T47D (cell line): ENCODE measurements around the gene CIAO3.
A peak's percentile ranks its signal among the peaks of the same experiment; 100 is the strongest.

Source experiments
- DNase-seq, 2 experiments: peaks; one replicate each; pipeline versions ENCODE4 v3.0.0 to v3.0.0-alpha.2; 2011 to 2012; ENCODE audit warnings: low read depth in 1 of 2, low spot score in 1 of 2
- JUND ChIP-seq: IDR thresholded peaks from 2 replicates; pipeline ENCODE4 v1.6.1; 2012; ENCODE audit warnings: low read depth
- in situ Hi-C: cut with HindIII; loops from 2 replicates; pipeline ENCODE4 v1.10.0; 2016; ENCODE audit warnings: low sequenced_read_pairs, low pct_unique_long_range_greater_than_20kb

Gene CIAO3

GRCh38 chr16:734208-734980 lies 6.4 kb downstream of the CIAO3 start:
- in situ Hi-C loops, result no loop called here
- TF ChIP-seq JUND, result no peak

GRCh38 chr16:733382-734207 lies 7.2 kb downstream of the CIAO3 start:
- in situ Hi-C loops, result no loop called here
- TF ChIP-seq JUND, result no peak
- DNase-seq, result no peak

More at GRCh38 chr16:734208-734980, 6.4 kb downstream of the CIAO3 start:
- no peak for DNase-seq

GRCh38 chr16:732936-733335 lies 7.9 kb downstream of the CIAO3 start:
- TF ChIP-seq JUND, result no peak
- in situ Hi-C loops, result no loop called here
- DNase-seq, result no peak

GRCh38 chr16:732332-732731 lies 8.5 kb downstream of the CIAO3 start:
- no peak for DNase-seq
- no peak for TF ChIP-seq JUND
- in situ Hi-C loops, result no loop called here

GRCh38 chr16:730666-731509 lies 9.9 kb downstream of the CIAO3 start:
- TF ChIP-seq JUND, result no peak
- in situ Hi-C loops, result no loop called here
- DNase-seq, result no peak

GRCh38 chr16:729768-730665 lies 10.8 kb downstream of the CIAO3 start:
- no peak for TF ChIP-seq JUND
- in situ Hi-C loops, result no loop called here
- DNase-seq, result no peak

GRCh38 chr16:728890-729744 lies 11.7 kb downstream of the CIAO3 start:
- TF ChIP-seq JUND, result no peak
- in situ Hi-C loops, result no loop called here

GRCh38 chr16:728131-728889 lies 12.5 kb downstream of the CIAO3 start:
- TF ChIP-seq JUND, result no peak
- in situ Hi-C loops, result no loop called here
- DNase-seq, result peak; percentile 71 to 93

More at GRCh38 chr16:728890-729744, 11.7 kb downstream of the CIAO3 start:
- no peak for DNase-seq

GRCh38 chr16:727291-727977 lies 13.4 kb downstream of the CIAO3 start:
- DNase-seq, result no peak
- in situ Hi-C loops, result no loop called here
- TF ChIP-seq JUND, result no peak
